T-helper 1 cell (primary cell): ENCODE data around the gene LPP.
A peak's percentile ranks its signal among the peaks of the same experiment; 100 is the strongest.

Experiments
- DNase-seq, 5 donors: peaks; one replicate each; pipeline ENCODE4 v3.0.0-alpha.2; 2012 to 2020

The LPP gene

GRCh38 chr3:188279502-188280335 lies 125.8 kb downstream of the LPP start:
- no peak for DNase-seq

GRCh38 chr3:188280627-188281026 lies 126.7 kb downstream of the LPP start:
- no peak for DNase-seq

DNA sequence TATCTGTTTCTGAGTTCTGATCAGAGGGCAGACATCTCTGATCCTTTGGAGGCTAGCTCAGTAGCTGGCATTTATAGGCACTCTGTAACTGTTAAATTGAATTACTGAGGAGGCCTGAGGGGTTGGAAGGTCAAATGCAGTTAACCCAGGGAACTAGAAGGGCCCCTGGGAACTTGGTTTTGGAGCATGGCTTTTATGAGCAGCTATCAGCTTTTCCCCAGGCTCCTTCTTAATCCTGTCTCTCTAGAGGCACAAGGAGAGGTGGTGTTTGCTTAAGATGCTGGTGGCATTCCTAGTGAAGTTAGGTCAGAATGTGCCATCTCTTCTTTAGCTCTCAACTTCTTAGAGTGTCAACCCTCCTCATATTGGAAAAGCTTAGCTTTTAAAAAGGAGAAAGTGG lies 128.9 kb downstream of the LPP start:
- DNase-seq: no peak

DNA sequence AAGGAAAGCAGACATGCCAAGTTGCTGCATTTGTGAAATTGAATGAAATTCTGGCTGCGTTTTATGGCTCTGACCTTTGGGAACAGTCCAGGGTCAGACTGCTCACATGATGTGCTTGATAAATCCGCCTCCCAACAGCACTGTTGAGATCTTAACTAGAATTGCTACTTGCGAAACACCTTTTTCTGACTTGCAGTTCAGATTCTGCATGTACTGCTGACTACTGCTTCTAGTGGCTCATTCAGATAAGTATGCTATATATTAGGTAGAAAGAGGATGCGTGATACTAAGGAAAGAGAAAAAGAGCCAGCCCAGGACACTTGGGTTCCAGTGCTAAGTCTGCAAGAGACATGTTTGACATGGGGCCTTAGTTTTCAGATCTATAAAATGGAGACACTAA lies 129.4 kb downstream of the LPP start:
- no peak for DNase-seq

GRCh38 chr3:188284455-188285212 lies 130.7 kb downstream of the LPP start:
- DNase-seq: peak in 1 of 5 donors; percentile 61

DNA sequence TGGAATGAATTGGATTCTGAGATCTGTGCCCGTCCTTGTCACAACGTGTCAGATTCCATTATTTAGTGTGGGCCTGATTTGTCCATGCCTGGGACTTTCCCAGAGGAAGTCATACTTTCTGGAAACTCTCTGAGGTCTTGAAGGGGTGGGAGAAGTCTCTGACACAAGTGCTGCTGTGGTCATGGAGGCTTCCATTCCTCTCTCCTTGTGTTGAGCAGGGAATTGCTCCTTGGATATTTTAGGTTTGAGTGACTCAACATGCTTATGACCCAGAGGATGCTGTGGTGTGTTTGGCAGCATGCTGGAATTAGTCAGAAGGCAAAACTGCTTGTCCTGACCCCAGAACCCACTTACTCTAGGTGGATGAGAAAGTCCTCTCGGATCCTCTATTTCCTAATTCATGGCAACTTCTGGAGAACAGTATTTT lies 132.1 kb downstream of the LPP start:
- DNase-seq: no peak

GRCh38 chr3:188287339-188287738 lies 133.4 kb downstream of the LPP start:
- DNase-seq: no peak

DNA sequence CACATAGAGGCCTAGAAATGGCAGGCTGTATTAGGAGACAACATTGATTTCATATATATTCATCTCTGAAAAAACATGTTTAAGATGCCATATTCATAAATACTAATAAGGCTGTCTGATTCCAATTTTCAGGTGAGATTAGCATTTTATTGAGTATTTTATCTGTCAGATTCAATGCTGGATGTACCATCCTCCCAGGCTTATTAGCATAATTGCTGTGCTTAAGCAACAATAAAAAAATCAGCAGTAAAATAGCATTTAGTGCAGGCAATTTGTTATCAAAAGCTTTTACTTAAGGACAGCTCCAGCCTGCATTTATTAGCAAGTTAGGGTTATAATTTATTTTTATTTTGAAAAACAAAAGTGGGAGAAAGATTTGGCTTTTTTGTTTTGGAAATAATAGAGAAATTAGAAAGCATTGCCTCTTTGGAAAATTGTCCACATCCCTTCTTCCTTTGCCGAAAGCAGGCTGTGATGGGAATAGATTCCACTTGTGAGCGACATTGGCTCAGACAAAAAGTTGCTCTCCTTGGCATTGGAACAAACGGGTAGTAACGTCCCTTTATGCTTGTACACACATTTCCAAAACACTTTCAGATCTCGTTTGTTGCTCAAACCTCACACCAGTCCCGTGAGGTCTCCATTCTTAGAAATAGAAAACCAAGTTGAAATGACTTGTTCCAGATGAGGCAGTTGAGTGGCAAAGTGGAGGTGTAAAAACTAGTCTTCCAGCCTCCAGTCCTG lies 134.0 kb downstream of the LPP start:
- DNase-seq: no peak

GRCh38 chr3:188292251-188292650 lies 138.3 kb downstream of the LPP start:
- DNase-seq: no peak

DNA sequence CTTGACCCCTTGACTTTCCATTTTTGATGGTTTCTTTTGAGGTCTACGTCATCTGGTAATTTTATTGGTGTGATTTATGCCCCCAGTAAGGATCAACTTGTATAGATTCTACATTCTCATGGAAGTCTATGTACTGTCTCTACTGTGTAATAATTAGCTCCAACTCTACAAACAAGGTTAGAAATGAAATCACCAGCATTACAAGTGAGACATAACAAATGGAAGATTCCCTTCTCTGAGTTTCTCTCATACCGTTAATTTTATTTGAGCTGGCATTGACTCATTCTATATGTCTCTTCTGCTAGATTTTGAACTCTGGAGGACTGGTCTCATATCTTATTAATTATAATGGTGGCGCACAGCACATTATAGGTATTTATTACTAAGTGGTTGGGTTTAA lies 138.9 kb downstream of the LPP start:
- DNase-seq: no peak

GRCh38 chr3:188294113-188294512 lies 140.2 kb downstream of the LPP start:
- DNase-seq: no peak

DNA sequence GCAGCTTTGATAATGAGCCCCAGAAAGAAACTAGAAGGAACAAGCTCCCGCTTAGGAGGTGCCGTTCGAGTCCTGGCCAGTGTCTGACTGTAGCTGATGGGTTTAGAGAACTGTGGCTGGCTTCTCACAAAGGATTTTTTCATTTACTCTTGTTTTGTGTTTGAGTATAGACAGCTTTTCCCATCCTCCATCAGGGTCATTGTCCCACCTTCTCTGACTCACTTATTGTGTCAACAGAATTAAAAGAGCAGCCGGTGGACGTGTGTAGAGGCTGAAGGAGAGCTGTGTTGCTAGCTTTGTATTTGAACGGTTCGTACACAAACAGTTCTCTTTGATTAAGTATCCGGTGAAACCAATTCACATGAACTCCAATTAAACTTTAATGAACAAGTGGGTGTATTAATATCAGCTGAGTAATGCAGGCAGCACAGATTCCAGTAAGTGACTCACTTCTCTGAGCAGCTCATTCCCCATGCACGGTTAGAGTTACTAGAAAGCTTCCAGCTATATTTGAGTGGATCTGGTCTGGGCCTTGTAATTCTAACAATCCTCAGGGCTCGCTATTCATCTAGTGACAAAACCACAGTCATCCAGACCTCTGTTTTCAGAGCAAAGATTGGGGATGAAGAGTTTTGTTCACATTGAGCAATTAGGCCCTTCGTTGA lies 141.0 kb downstream of the LPP start:
- DNase-seq: no peak

DNA sequence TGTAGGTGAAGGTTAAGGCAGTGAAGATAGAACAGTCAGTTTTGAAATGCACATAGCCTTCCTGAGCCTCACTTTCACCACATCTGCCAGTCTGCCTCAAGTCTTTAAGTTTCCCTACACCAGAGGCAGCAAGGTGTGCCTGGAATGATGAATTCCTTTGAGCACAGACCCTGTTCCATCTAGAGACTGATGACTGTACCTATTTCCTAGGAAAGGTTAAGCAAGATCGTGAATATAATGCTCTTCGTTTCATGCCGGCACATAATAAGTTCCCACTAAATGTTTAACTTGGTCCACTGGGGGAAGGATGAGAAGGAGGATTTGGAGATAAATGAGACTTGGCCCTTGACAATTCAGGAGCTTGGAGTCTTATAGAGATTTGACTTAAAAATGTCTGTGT lies 141.9 kb downstream of the LPP start:
- no peak for DNase-seq

DNA sequence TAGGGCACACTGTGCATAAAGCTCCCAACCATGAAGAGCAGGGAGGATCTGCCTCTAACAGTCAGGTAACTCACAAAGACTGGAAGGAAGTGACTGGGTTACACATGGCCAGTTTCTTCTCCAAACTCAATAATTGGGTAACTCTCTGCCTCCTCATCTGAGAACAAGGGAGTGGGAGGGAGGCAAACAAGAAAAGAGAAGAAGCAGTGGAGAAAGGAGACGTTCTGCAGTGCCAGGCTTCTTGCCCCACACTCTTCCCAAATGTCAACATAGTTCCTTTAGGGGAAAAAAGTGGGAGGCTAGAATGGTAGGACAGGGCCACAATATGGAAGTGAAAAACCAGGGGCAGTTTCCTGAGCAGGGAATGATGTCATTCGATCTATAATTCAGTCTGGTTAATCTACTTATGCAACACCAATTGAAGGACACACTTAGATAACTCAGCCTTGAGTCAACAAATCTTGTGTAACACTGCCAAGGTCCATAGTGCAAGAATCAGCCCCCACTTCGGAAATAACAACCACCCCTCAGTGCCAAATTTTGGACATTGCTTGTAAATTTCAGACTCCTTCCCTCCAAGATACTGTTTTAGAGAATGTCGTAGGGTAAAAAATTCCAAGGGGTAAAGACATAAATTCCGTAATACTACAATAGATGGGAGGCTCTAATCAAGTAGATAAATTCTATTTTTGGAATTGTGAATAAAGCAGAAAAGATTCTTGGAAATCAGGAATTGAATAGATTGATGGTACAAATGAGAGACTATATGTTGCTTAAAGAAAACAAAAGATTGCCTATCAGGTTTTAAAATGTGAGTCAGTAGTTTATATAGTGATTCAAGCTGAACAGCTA lies 143.0 kb downstream of the LPP start:
- DNase-seq: no peak

GRCh38 chr3:188298585-188298984 lies 144.6 kb downstream of the LPP start:
- DNase-seq: no peak

- DNase-seq: peak in 1 of 5 donors; percentile 78
These were observed 145.1 kb downstream of the LPP start for GRCh38 chr3:188299068-188299467.

DNA sequence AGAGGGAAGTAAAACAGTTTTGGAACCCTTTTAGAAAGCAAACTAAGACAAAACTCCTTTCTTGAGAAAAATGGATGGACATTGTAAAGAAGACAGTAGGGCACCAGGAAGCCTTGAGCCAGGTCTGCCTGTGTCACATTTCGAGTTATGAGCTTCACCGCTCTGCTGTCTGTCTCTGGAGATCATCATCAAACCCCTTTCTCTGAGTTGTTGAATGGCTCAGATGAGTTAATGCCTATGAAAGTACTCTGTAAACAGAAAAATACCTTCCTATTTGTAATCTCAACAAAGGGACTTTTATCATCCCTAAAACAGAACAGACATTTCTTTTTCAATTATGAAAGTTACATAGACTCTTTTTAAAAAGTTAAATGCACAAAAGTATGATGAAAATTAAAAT lies 145.8 kb downstream of the LPP start:
- DNase-seq: no peak

DNA sequence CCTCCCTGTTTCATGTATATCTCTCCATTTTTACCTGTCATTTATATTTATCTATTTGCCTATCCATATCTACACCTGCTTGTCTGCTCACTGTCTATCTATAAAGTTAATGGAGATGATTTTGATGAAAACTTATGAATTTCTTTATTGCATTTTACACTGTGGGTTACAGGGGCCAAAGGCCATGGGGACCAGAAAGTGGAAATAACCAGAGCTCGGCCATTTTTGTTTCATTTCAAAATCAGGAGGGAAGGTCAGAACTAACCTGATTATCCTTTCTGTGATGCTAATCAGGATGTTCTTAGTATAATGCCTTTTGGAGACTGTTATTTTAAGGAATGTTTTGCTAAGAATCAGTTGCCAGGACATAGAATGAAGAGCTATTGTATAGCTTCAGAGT lies 147.2 kb downstream of the LPP start:
- no peak for DNase-seq

- no peak for DNase-seq
These were observed 149.4 kb downstream of the LPP start for GRCh38 chr3:188303286-188303799.

DNA sequence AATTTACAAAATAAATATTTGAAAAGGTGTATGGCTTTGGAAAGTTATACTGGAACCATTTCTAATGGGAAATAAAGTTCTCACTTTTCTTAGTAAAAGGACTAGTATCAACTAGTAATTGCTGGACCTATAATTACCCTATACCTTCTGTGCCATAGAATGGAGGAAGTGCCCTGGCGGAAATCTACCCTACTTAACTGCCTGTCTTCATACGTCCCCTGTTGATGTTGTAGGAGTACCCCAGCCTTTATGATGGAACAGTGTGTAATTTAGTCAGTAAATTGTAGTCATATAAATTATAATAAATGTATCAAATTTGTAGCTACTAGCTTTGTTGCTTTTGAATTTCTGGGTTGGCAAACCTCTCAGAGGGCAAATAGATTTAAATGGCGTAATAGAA lies 149.9 kb downstream of the LPP start:
- no peak for DNase-seq

- no peak for DNase-seq
These were observed 150.5 kb downstream of the LPP start for GRCh38 chr3:188304501-188304900.

- no peak for DNase-seq
These were observed 151.3 kb downstream of the LPP start for GRCh38 chr3:188305220-188305619.
